Liver (tissue), 9 donors: Measurements from ENCODE around the gene ING5. TPM values are rescaled to one million over a fixed set of nuclear protein-coding genes. Genes with fewer than 3 reads are reported as not detected.
"Not testable (repeated sequence)": the region's sequence is repeated elsewhere in the genome, so short reads cannot be mapped to it uniquely, and the experiment has no call there.

Experiments
- DNase-seq: peaks from one replicate; pipeline ENCODE4 v3.0.0-alpha.2; 2017; ENCODE audit warnings: low spot score
- H3K27ac ChIP-seq, 2 donors: one replicate each; pipeline ENCODE4 v1.7.0; 2013; ENCODE audit warnings: inconsistent platforms in 2 of 2, low read length in 2 of 2, control low read depth in 1 of 2, low read depth in 1 of 2, mild to moderate bottlenecking in 1 of 2
- H3K27me3 ChIP-seq, 4 donors: one replicate each; pipeline versions ENCODE4 v1.6.1 to v1.7.0; 2013; ENCODE audit warnings: low read length in 3 of 4, inconsistent platforms in 1 of 4, mild to moderate bottlenecking in 1 of 4, moderate library complexity in 1 of 4; ENCODE audit not compliant: control insufficient read depth in 4 of 4, insufficient read depth in 4 of 4
- H3K36me3 ChIP-seq, 4 donors: one replicate each; pipeline versions ENCODE4 v1.6.1 to v1.7.0; 2013; ENCODE audit warnings: low read length in 3 of 4, mild to moderate bottlenecking in 3 of 4, low read depth in 1 of 4, moderate library complexity in 1 of 4; ENCODE audit not compliant: control insufficient read depth in 4 of 4, insufficient read depth in 3 of 4
- H3K4me1 ChIP-seq, 4 donors: one replicate each; pipeline versions ENCODE4 v1.6.1 to v1.7.0; 2013; ENCODE audit warnings: low read length in 3 of 4, mild to moderate bottlenecking in 3 of 4, moderate library complexity in 1 of 4; ENCODE audit not compliant: control insufficient read depth in 4 of 4, insufficient read depth in 4 of 4
- H3K4me3 ChIP-seq, 3 donors: one replicate each; pipeline versions ENCODE4 v1.6.1 to v1.7.0; 2013; ENCODE audit warnings: low read length in 3 of 3, control low read depth in 1 of 3, low read depth in 1 of 3, mild to moderate bottlenecking in 1 of 3
- H3K9ac ChIP-seq, 2 donors: one replicate each; pipeline ENCODE4 v1.7.0; 2013; ENCODE audit warnings: low read length in 2 of 2, mild to moderate bottlenecking in 2 of 2, moderate library complexity in 2 of 2, control low read depth in 1 of 2, low read depth in 1 of 2
- H3K9me3 ChIP-seq, 4 donors: one replicate each; pipeline versions ENCODE4 v1.6.1 to v1.7.0; 2013; ENCODE audit warnings: low read length in 3 of 4; ENCODE audit not compliant: control insufficient read depth in 4 of 4
- EGR1 ChIP-seq, 2 donors: IDR thresholded peaks; 2 replicates each; pipeline ENCODE4 v1.6.1; 2016 to 2018; ENCODE audit warnings: antibody characterized with exemption in 2 of 2, low read depth in 2 of 2
- FOXA1 ChIP-seq: IDR thresholded peaks from 2 replicates; pipeline ENCODE4 v1.6.1; 2016; ENCODE audit warnings: antibody characterized with exemption
- HNF4A ChIP-seq, 2 donors: conservative IDR thresholded peaks; 2 replicates each; pipeline ENCODE4 v1.6.1; 2016; ENCODE audit warnings: antibody characterized with exemption in 2 of 2, mild to moderate bottlenecking in 2 of 2
- HNF4G ChIP-seq: IDR thresholded peaks from 2 replicates; pipeline ENCODE4 v1.6.1; 2016; ENCODE audit warnings: antibody characterized with exemption
- JUND ChIP-seq, 2 donors: IDR thresholded peaks; 2 replicates each; pipeline ENCODE4 v1.6.1; 2016; ENCODE audit warnings: antibody characterized with exemption in 2 of 2
- NR2F2 ChIP-seq: IDR thresholded peaks from 2 replicates; pipeline ENCODE4 v1.6.1; 2016; ENCODE audit warnings: antibody characterized with exemption
- RAD21 ChIP-seq, 2 donors: IDR thresholded peaks; 2 replicates each; pipeline ENCODE4 v1.6.1; 2016; ENCODE audit warnings: antibody characterized with exemption in 2 of 2, mild to moderate bottlenecking in 2 of 2
- RXRA ChIP-seq, 2 donors: IDR thresholded peaks; 2 replicates each; pipeline ENCODE4 v1.6.1; 2017 to 2018; ENCODE audit warnings: antibody characterized with exemption in 2 of 2, mild to moderate bottlenecking in 1 of 2
- YY1 ChIP-seq: IDR thresholded peaks from 2 replicates; pipeline ENCODE4 v1.6.1; 2016; ENCODE audit warnings: antibody characterized with exemption, mild to moderate bottlenecking
- WGBS: extraction: QIAGEN DNeasy Blood & Tissue Kit; methylation state at CpG from one replicate; pipeline ENCODE4 v1.1.7; 2013; 5-methylcytosine and 5-hydroxymethylcytosine counted together
- polyA plus RNA-seq, 2 donors: library from polyadenylated mRNA; stranded (reverse) in 1 of 2; unstranded in 1 of 2; fragments of 200-250 nt in 1 of 2; fragments of >200 nt in 1 of 2; fragmentation: Nextera tagmentation in 1 of 2; extraction: Ambion mirVana in 1 of 2; gene quantifications; one replicate each; pipeline versions ENCODE4 v1.2.1 to v1.2.3, GENCODE V29; 2013 to 2015
- total RNA-seq, 2 donors: library from RNA; depleted of rRNA; stranded (reverse); fragments of >200 nt; gene quantifications; one replicate each; pipeline ENCODE4 v1.2.3, GENCODE V29; 2014
- TF ChIP-seq, protein P1 (sequence below): IDR thresholded peaks from 2 replicates; pipeline ENCODE4 v1.6.1; 2016; ENCODE audit warnings: antibody characterized with exemption
- TF ChIP-seq, protein P2 (sequence below): IDR thresholded peaks from 2 replicates; pipeline ENCODE4 v1.6.1; 2016; ENCODE audit warnings: antibody characterized with exemption
- TF ChIP-seq, protein P3 (sequence below): IDR thresholded peaks from 2 replicates; pipeline ENCODE4 v1.6.1; 2016; ENCODE audit warnings: antibody characterized with exemption
- TF ChIP-seq, protein P4 (sequence below): fragments of 150-350 bp; IDR thresholded peaks from 2 replicates; pipeline ENCODE4 v1.5.1; 2017; ENCODE audit warnings: improper control_type of control experiment, low read depth, low read length; ENCODE audit not compliant: missing input control
- donor health status: healthy.
- donor health status: healthy.
- donor health status: healthy.
- donor health status: healthy.
- donor health status: healthy.

The ING5 gene
- total and polyA plus RNA-seq, 4 donors, result 7.2 to 24.2 (median 13.9) TPM

DNA sequence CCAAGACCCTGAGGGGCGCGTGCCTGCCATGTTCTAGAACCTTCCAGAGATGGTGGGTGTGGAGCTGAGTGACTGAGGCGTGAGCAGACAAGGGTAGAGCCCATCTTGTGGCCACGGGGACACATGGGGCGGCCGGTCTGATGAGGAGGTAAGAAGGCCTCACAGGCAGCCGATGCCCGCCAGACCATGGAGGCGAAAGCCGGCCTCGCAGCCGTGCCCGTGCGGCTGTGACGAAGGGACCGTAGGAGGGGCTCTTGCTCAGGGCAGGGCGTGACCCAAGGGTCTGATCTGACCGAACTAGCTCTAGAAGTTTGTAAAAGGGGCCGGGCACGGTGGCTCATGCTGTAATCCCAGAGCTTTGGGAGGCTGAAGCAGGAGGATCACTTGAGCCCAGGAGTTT lies 52.2 kb downstream of the ING5 start:
- Histone ChIP-seq H3K27me3 (no peaks in the 10 kb centered on the region), H3K4me3 (no peak overlapping the region), H3K9me3 (no peaks in the 10 kb centered on the region), H3K27ac (no peak overlapping the region), H3K36me3 (peaks cover 4 to 48% (median 19%) of the 10 kb centered on the region in 4 donors), H3K9ac (no peak overlapping the region), H3K4me1 (no peaks in the 10 kb centered on the region)
- no peak for TF ChIP-seq EGR1 (IDR thresholded peaks at IDR 0.05; ENCODE audit: low read depth in 2 of 2)
- 96% methylated on average over 20 of the region's 20 CpGs for WGBS
- no peak for DNase-seq

DNA sequence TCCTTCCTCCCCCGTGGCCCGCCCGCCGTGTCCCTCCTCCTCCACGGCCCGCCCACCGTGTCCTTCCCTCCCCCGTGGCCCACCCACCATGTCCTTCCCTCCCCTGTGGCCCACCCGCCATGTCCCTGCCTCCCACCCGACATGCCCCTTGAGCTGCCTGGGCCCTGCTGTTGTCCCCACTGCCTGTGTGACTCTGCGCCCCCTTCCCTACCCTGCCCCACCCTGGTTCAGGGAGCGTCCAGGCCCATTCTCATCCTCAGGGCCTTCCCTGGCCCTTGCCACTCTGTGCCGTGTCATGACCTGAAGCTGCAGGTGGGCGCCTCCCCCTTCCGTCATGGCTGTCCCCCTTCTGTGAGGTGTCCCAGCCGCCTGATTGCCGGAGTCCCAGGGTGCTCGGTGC lies 53.3 kb downstream of the ING5 start:
- Histone ChIP-seq H3K9me3 (no peaks in the 10 kb centered on the region), H3K27me3 (no peaks in the 10 kb centered on the region), H3K4me3 (no peak overlapping the region), H3K9ac (no peak overlapping the region), H3K36me3 (peaks cover 4 to 43% (median 22%) of the 10 kb centered on the region in 4 donors), H3K27ac (no peak overlapping the region), H3K4me1 (no peaks in the 10 kb centered on the region)
- 94% methylated on average over 18 of the region's 18 CpGs for WGBS
- TF ChIP-seq, protein P1, sequence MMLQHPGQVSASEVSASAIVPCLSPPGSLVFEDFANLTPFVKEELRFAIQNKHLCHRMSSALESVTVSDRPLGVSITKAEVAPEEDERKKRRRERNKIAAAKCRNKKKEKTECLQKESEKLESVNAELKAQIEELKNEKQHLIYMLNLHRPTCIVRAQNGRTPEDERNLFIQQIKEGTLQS, result no peak
- no peak for TF ChIP-seq YY1
- TF ChIP-seq, protein P2, sequence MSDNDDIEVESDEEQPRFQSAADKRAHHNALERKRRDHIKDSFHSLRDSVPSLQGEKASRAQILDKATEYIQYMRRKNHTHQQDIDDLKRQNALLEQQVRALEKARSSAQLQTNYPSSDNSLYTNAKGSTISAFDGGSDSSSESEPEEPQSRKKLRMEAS, result no peak
- TF ChIP-seq HNF4G, result no peak
- TF ChIP-seq, protein P3, sequence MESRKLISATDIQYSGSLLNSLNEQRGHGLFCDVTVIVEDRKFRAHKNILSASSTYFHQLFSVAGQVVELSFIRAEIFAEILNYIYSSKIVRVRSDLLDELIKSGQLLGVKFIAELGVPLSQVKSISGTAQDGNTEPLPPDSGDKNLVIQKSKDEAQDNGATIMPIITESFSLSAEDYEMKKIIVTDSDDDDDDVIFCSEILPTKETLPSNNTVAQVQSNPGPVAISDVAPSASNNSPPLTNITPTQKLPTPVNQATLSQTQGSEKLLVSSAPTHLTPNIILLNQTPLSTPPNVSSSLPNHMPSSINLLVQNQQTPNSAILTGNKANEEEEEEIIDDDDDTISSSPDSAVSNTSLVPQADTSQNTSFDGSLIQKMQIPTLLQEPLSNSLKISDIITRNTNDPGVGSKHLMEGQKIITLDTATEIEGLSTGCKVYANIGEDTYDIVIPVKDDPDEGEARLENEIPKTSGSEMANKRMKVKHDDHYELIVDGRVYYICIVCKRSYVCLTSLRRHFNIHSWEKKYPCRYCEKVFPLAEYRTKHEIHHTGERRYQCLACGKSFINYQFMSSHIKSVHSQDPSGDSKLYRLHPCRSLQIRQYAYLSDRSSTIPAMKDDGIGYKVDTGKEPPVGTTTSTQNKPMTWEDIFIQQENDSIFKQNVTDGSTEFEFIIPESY, result no peak
- no peak for TF ChIP-seq RXRA (IDR thresholded peaks at IDR 0.05)
- no peak for TF ChIP-seq FOXA1
- no peak for DNase-seq

DNA sequence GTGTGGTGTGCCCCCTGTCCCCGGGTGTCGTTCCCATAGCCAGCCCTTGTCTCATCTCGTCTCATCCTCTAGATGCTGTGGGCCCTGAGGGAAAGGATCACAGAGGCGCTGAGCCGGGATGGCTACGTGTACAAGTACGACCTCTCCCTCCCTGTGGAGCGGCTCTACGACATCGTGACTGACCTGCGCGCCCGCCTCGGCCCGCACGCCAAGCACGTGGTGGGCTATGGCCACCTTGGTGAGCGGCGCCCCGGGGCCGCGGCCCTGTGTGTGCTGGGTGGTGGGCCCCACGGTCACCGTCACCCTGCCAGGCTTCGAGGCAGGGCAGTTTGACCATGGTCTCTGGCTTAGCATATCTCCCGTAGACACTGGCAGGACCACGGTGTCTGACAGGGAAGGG lies 53.9 kb downstream of the ING5 start:
- 98% methylated on average over 27 of the region's 27 CpGs for WGBS
- no peaks in the 10 kb centered on the region for H3K4me1 ChIP-seq
- no peak for DNase-seq
- no peak overlapping the region for H3K27ac ChIP-seq
- TF ChIP-seq YY1 (no peak), HNF4A (conservative IDR thresholded peaks at IDR 0.05) (no peak)
- H3K9ac ChIP-seq, result no peak overlapping the region
- no peaks in the 10 kb centered on the region for H3K27me3 ChIP-seq
- peaks cover 4 to 43% (median 22%) of the 10 kb centered on the region in 4 donors for H3K36me3 ChIP-seq
- no peaks in the 10 kb centered on the region for H3K9me3 ChIP-seq
- H3K4me3 ChIP-seq, result no peak overlapping the region

DNA sequence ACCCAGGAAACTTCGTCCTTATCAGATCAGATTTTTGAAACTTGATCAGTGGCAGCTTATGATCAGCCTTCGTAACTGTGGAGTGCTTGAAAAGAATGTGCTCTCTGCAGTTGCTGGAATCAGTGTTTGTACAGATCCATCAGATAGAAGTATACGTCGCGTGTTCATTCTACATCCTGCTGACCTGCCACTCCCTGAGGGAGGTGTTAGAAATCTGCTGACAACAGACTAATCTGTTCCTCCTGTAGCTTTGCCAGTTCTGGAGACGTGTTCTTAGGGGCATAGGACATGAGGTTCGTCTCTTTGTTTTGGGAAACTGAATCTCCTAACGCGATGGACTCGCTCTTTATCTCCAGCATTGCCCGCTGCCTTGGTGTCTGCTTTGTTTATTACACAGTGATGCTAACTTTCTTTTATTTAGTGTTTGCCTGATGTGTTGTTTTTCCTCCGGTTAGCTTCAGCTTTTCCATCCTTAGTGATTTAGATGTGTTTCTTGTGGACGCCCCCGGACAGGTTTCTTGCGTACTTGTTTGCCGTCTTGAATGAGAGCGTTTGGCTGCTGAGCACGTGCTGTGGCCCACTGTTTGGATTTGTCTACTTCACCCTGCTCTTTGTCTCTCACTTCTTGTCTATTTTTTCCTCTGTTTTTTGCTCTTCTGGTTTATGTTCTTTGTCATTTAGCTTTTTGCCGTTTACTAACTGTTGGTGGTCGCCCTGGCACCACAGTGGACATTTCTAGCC lies 57.4 kb downstream of the ING5 start:
- no peak overlapping the region for H3K27ac ChIP-seq
- no peaks in the 10 kb centered on the region for H3K9me3 ChIP-seq
- DNase-seq, result no peak
- H3K4me3 ChIP-seq, result no peak overlapping the region
- H3K36me3 ChIP-seq, result peaks cover 6 to 28% (median 16%) of the 10 kb centered on the region in 4 donors
- no peak overlapping the region for H3K9ac ChIP-seq
- TF ChIP-seq HNF4A (conservative IDR thresholded peaks at IDR 0.05), result no peak
- TF ChIP-seq RXRA (IDR thresholded peaks at IDR 0.05), result no peak
- TF ChIP-seq JUND (IDR thresholded peaks at IDR 0.05), result no peak
- no peak for TF ChIP-seq NR2F2
- no peak for TF ChIP-seq EGR1 (IDR thresholded peaks at IDR 0.05; ENCODE audit: low read depth in 2 of 2)
- TF ChIP-seq RAD21 (IDR thresholded peaks at IDR 0.05), result no peak
- TF ChIP-seq, protein P2, result no peak
- TF ChIP-seq, protein P4, sequence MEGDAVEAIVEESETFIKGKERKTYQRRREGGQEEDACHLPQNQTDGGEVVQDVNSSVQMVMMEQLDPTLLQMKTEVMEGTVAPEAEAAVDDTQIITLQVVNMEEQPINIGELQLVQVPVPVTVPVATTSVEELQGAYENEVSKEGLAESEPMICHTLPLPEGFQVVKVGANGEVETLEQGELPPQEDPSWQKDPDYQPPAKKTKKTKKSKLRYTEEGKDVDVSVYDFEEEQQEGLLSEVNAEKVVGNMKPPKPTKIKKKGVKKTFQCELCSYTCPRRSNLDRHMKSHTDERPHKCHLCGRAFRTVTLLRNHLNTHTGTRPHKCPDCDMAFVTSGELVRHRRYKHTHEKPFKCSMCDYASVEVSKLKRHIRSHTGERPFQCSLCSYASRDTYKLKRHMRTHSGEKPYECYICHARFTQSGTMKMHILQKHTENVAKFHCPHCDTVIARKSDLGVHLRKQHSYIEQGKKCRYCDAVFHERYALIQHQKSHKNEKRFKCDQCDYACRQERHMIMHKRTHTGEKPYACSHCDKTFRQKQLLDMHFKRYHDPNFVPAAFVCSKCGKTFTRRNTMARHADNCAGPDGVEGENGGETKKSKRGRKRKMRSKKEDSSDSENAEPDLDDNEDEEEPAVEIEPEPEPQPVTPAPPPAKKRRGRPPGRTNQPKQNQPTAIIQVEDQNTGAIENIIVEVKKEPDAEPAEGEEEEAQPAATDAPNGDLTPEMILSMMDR, result no peak
- WGBS, result 84% methylated on average over 20 of the region's 20 CpGs
- no peaks in the 10 kb centered on the region for H3K27me3 ChIP-seq
- H3K4me1 ChIP-seq, result peaks cover 0 to 4% (median 2%) of the 10 kb centered on the region in 4 donors

DNA sequence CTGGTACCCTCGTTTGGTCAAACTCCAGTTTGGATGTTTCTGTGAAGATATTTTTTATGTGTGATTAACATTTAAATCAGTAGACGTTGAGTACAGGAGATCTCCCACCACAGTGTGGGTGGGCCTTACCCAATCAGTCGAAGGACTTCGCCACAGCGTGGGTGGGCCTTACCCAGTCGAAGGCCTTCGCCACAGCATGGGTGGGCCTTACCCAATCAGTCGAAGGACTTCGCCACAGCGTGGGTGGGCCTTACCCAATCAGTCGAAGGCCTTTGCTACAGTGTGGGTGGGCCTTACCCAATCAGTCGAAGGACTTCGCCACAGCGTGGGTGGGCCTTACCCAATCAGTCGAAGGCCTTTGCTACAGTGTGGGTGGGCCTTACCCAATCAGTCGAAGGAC lies 58.1 kb downstream of the ING5 start:
- peaks cover 6 to 28% (median 15%) of the 10 kb centered on the region in 4 donors for H3K36me3 ChIP-seq
- H3K9me3 ChIP-seq, H3K4me3 ChIP-seq, H3K27me3 ChIP-seq, DNase-seq, H3K4me1 ChIP-seq, H3K9ac ChIP-seq, H3K27ac ChIP-seq: not testable (repeated sequence)
- WGBS, result 96% methylated on average over 11 of the region's 16 CpGs
